Immature natural killer cell (primary cell): ENCODE results near the gene YY1AP1. TPM values are rescaled to one million over a fixed set of nuclear protein-coding genes. Genes with fewer than 3 reads are reported as not detected.
A peak's percentile ranks its signal among the peaks of the same experiment; 100 is the strongest.
"Not testable (repeated sequence)": the region's sequence is repeated elsewhere in the genome, so short reads cannot be mapped to it uniquely, and the experiment has no call there.

Source experiments
- DNase-seq, 3 donors: peaks; one replicate each; pipeline ENCODE4 v3.0.0; 2022; ENCODE audit warnings: mixed read lengths in 1 of 3
- H3K27ac Mint-ChIP-seq, 6 donors: one replicate each; pipeline ENCODE4 v1.8.0; 2020; ENCODE audit warnings: mixed read lengths in 6 of 6, mild to moderate bottlenecking in 5 of 6, inconsistent platforms in 4 of 6, moderate library complexity in 3 of 6
- H3K27me3 Mint-ChIP-seq, 3 donors: one replicate each; pipeline ENCODE4 v1.8.0; 2020 to 2021; ENCODE audit warnings: low read depth in 3 of 3, mild to moderate bottlenecking in 3 of 3, mixed read lengths in 3 of 3, moderate library complexity in 3 of 3, inconsistent platforms in 1 of 3
- H3K36me3 Mint-ChIP-seq, 3 donors: one replicate each; pipeline ENCODE4 v1.8.0; 2020; ENCODE audit warnings: mixed read lengths in 3 of 3, inconsistent platforms in 2 of 3, mild to moderate bottlenecking in 2 of 3
- H3K4me1 Mint-ChIP-seq, 2 donors: one replicate each; pipeline ENCODE4 v1.8.0; 2020; ENCODE audit warnings: inconsistent platforms in 2 of 2, mild to moderate bottlenecking in 2 of 2, mixed read lengths in 2 of 2, moderate library complexity in 1 of 2
- H3K4me3 Mint-ChIP-seq, 5 donors: one replicate each; pipeline ENCODE4 v1.8.0; 2020; ENCODE audit warnings: mild to moderate bottlenecking in 5 of 5, mixed read lengths in 5 of 5, inconsistent platforms in 3 of 5, moderate library complexity in 3 of 5
- H3K9me3 Mint-ChIP-seq, 6 donors: one replicate each; pipeline ENCODE4 v1.8.0; 2020; ENCODE audit warnings: mild to moderate bottlenecking in 6 of 6, mixed read lengths in 6 of 6, inconsistent platforms in 4 of 6, moderate library complexity in 3 of 6
- polyA plus RNA-seq, 3 donors: library from polyadenylated mRNA; unstranded; fragments of 300-500 nt; fragmentation: Illumina TruSeq; gene quantifications; one replicate each; pipeline ENCODE4 v1.2.3, GENCODE V29; 2021

Gene YY1AP1
- polyA plus RNA-seq, 3 donors from 2014 or later, result 21.3 to 59.2 (median 23.1) TPM

- no peak for DNase-seq
- Mint-ChIP-seq H3K9me3 (no peaks in the 10 kb centered on the region), H3K27me3 (peaks cover 0 to 2% (median 2%) of the 10 kb centered on the region in 3 donors), H3K36me3 (no peaks in the 10 kb centered on the region), H3K4me3 (no peak overlapping the region), H3K27ac (peak overlapping the region in 1 of 6 donors; percentile 12), H3K4me1 (peaks cover 12 to 25% of the 10 kb centered on the region in 2 donors)
Measured at GRCh38 chr1:155706139-155706538, 17.6 kb upstream of the YY1AP1 start.

- DNase-seq, H3K36me3 Mint-ChIP-seq, H3K27ac Mint-ChIP-seq, H3K27me3 Mint-ChIP-seq, H3K9me3 Mint-ChIP-seq, H3K4me3 Mint-ChIP-seq: not testable (repeated sequence)
- H3K4me1 Mint-ChIP-seq, result peaks cover 15 to 31% of the 10 kb centered on the region in 2 donors
Measured at GRCh38 chr1:155704414-155704813, 15.8 kb upstream of the YY1AP1 start.

- no peak for DNase-seq
- Mint-ChIP-seq H3K4me1 (peaks cover 20 to 40% of the 10 kb centered on the region in 2 donors), H3K27me3 (peaks cover 0 to 2% (median 2%) of the 10 kb centered on the region in 3 donors), H3K4me3 (no peak overlapping the region), H3K9me3 (no peaks in the 10 kb centered on the region), H3K36me3 (no peaks in the 10 kb centered on the region), H3K27ac (peak overlapping the region in 1 of 6 donors; percentile 60)
Measured at GRCh38 chr1:155703216-155703615, 14.6 kb upstream of the YY1AP1 start.

- not testable (repeated sequence) for DNase-seq, H3K36me3 Mint-ChIP-seq, H3K4me3 Mint-ChIP-seq, H3K27ac Mint-ChIP-seq, H3K9me3 Mint-ChIP-seq, H3K27me3 Mint-ChIP-seq
- peaks cover 19 to 37% of the 10 kb centered on the region in 2 donors for H3K4me1 Mint-ChIP-seq
Measured at GRCh38 chr1:155701675-155702074, 13.1 kb upstream of the YY1AP1 start.

GRCh38 chr1:155699062-155699461, 10.5 kb upstream of the YY1AP1 start:
- not testable (repeated sequence) for H3K27ac Mint-ChIP-seq, H3K36me3 Mint-ChIP-seq, H3K9me3 Mint-ChIP-seq, H3K27me3 Mint-ChIP-seq, H3K4me3 Mint-ChIP-seq, DNase-seq
- H3K4me1 Mint-ChIP-seq, result peaks cover 33 to 56% of the 10 kb centered on the region in 2 donors

GRCh38 chr1:155698382-155699038, 9.9 kb upstream of the YY1AP1 start:
- no peak for DNase-seq
- Mint-ChIP-seq H3K9me3 (peaks cover 0 to 2% (median 0%) of the 10 kb centered on the region in 6 donors), H3K4me3 (no peak overlapping the region), H3K27ac (no peak overlapping the region), H3K4me1 (peaks cover 38 to 59% of the 10 kb centered on the region in 2 donors), H3K27me3 (peaks cover 0 to 2% (median 0%) of the 10 kb centered on the region in 3 donors), H3K36me3 (peaks cover 0 to under 1% (median 0%) of the 10 kb centered on the region in 3 donors)

GRCh38 chr1:155697616-155698015, 9.0 kb upstream of the YY1AP1 start:
- H3K9me3 Mint-ChIP-seq, H3K27me3 Mint-ChIP-seq, H3K36me3 Mint-ChIP-seq, H3K4me3 Mint-ChIP-seq, DNase-seq: not testable (repeated sequence)
- Mint-ChIP-seq H3K4me1 (peaks cover 40 to 62% of the 10 kb centered on the region in 2 donors), H3K27ac (peak overlapping the region in 2 of 6 donors; percentile 3 to 12)

- no peak for DNase-seq
- Mint-ChIP-seq H3K27ac (no peak overlapping the region), H3K4me3 (no peak overlapping the region), H3K4me1 (peaks cover 43 to 68% of the 10 kb centered on the region in 2 donors), H3K9me3 (peaks cover 0 to 6% (median 0%) of the 10 kb centered on the region in 6 donors), H3K36me3 (peaks cover 5 to 13% (median 9%) of the 10 kb centered on the region in 3 donors), H3K27me3 (no peaks in the 10 kb centered on the region)
Measured at GRCh38 chr1:155697046-155697445, 8.5 kb upstream of the YY1AP1 start.

GRCh38 chr1:155696524-155696923, 8.0 kb upstream of the YY1AP1 start:
- no peak overlapping the region for H3K27ac Mint-ChIP-seq
- H3K36me3 Mint-ChIP-seq, result peaks cover 11 to 18% (median 14%) of the 10 kb centered on the region in 3 donors
- H3K27me3 Mint-ChIP-seq, result no peaks in the 10 kb centered on the region
- no peak for DNase-seq
- no peak overlapping the region for H3K4me3 Mint-ChIP-seq
- peaks cover 0 to 6% (median 0%) of the 10 kb centered on the region in 6 donors for H3K9me3 Mint-ChIP-seq
- H3K4me1 Mint-ChIP-seq, result peaks cover 46 to 73% of the 10 kb centered on the region in 2 donors

GRCh38 chr1:155695608-155696007, 7.0 kb upstream of the YY1AP1 start:
- Mint-ChIP-seq H3K36me3 (peaks cover 11 to 24% (median 19%) of the 10 kb centered on the region in 3 donors), H3K4me3 (no peak overlapping the region), H3K9me3 (peaks cover 0 to 6% (median 0%) of the 10 kb centered on the region in 6 donors), H3K27ac (no peak overlapping the region), H3K4me1 (peaks cover 51 to 82% of the 10 kb centered on the region in 2 donors), H3K27me3 (no peaks in the 10 kb centered on the region)
- no peak for DNase-seq

GRCh38 chr1:155695072-155695471, 6.5 kb upstream of the YY1AP1 start:
- no peak overlapping the region for H3K4me3 Mint-ChIP-seq
- peaks cover 11 to 24% (median 19%) of the 10 kb centered on the region in 3 donors for H3K36me3 Mint-ChIP-seq
- H3K4me1 Mint-ChIP-seq, result peaks cover 53 to 84% of the 10 kb centered on the region in 2 donors
- H3K9me3 Mint-ChIP-seq, result peaks cover 0 to 6% (median 0%) of the 10 kb centered on the region in 6 donors
- DNase-seq, result no peak
- H3K27me3 Mint-ChIP-seq, result peaks cover 0 to 4% (median 0%) of the 10 kb centered on the region in 3 donors
- no peak overlapping the region for H3K27ac Mint-ChIP-seq

GRCh38 chr1:155694167-155694566, 5.6 kb upstream of the YY1AP1 start:
- Mint-ChIP-seq H3K27ac (peak overlapping the region in 1 of 6 donors; percentile 51), H3K27me3 (peaks cover 0 to 7% (median 0%) of the 10 kb centered on the region in 3 donors), H3K9me3 (peaks cover 0 to 6% (median 0%) of the 10 kb centered on the region in 6 donors), H3K36me3 (peaks cover 11 to 24% (median 19%) of the 10 kb centered on the region in 3 donors), H3K4me3 (no peak overlapping the region), H3K4me1 (peaks cover 61 to 91% of the 10 kb centered on the region in 2 donors)
- no peak for DNase-seq

GRCh38 chr1:155691992-155692528, 3.5 kb upstream of the YY1AP1 start:
- H3K4me1 Mint-ChIP-seq, result peaks cover 54 to 79% of the 10 kb centered on the region in 2 donors
- no peak overlapping the region for H3K27ac Mint-ChIP-seq
- H3K9me3 Mint-ChIP-seq, result peaks cover 0 to 6% (median 0%) of the 10 kb centered on the region in 6 donors
- peaks cover 11 to 24% (median 19%) of the 10 kb centered on the region in 3 donors for H3K36me3 Mint-ChIP-seq
- peaks cover 0 to 20% (median 2%) of the 10 kb centered on the region in 3 donors for H3K27me3 Mint-ChIP-seq
- DNase-seq, result no peak
- H3K4me3 Mint-ChIP-seq, result no peak overlapping the region

GRCh38 chr1:155689081-155689607, 570 bp upstream of the YY1AP1 start, which contains the start of gene DAP3:
Gene DAP3 (plus strand): TSS chr1:155689091. CDS start chr1:155709780, 20,689 bp downstream.
- Mint-ChIP-seq H3K36me3 (peaks cover 11 to 24% (median 19%) of the 10 kb centered on the region in 3 donors), H3K27ac (peak within 1 kb of the TSS; percentile 91 to 98 (median 96)), H3K4me1 (peaks cover 67 to 82% of the 10 kb centered on the region in 2 donors), H3K27me3 (peaks cover 0 to 20% (median 5%) of the 10 kb centered on the region in 3 donors), H3K4me3 (peak within 1 kb of the TSS; percentile 95 to 98 (median 97))
- H3K9me3 Mint-ChIP-seq, DNase-seq: not testable (repeated sequence)
